ENCODE results near the gene SDHA.

DNA sequence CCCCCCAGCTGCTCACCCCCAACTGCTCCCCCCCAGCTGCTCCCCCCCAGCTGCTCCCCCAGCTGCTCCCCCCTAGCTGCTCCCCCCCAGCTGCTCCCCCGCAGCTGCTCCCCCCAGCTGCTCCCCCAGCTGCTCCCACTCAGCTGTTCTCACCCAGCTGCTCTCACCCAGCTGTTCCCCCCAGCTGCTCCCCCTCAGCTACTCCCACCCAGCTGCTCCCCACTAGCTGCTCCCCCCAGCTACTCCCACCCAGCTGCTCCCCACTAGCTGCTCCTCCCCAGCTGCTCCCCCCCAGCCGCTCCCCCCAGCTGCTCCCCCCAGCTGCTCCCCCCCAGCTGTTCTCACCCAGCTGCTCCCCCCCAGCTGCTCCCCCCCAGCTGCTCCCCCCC is 80.6 kb downstream of the SDHA start:
- TF ChIP-seq, protein P1, sequence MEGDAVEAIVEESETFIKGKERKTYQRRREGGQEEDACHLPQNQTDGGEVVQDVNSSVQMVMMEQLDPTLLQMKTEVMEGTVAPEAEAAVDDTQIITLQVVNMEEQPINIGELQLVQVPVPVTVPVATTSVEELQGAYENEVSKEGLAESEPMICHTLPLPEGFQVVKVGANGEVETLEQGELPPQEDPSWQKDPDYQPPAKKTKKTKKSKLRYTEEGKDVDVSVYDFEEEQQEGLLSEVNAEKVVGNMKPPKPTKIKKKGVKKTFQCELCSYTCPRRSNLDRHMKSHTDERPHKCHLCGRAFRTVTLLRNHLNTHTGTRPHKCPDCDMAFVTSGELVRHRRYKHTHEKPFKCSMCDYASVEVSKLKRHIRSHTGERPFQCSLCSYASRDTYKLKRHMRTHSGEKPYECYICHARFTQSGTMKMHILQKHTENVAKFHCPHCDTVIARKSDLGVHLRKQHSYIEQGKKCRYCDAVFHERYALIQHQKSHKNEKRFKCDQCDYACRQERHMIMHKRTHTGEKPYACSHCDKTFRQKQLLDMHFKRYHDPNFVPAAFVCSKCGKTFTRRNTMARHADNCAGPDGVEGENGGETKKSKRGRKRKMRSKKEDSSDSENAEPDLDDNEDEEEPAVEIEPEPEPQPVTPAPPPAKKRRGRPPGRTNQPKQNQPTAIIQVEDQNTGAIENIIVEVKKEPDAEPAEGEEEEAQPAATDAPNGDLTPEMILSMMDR (IDR thresholded peaks at IDR 0.05): no peak
- no peak for TF ChIP-seq POLR2A (IDR thresholded peaks at IDR 0.05)
